Measurements from ENCODE around the gene SORBS1.

The SORBS1 gene

DNA sequence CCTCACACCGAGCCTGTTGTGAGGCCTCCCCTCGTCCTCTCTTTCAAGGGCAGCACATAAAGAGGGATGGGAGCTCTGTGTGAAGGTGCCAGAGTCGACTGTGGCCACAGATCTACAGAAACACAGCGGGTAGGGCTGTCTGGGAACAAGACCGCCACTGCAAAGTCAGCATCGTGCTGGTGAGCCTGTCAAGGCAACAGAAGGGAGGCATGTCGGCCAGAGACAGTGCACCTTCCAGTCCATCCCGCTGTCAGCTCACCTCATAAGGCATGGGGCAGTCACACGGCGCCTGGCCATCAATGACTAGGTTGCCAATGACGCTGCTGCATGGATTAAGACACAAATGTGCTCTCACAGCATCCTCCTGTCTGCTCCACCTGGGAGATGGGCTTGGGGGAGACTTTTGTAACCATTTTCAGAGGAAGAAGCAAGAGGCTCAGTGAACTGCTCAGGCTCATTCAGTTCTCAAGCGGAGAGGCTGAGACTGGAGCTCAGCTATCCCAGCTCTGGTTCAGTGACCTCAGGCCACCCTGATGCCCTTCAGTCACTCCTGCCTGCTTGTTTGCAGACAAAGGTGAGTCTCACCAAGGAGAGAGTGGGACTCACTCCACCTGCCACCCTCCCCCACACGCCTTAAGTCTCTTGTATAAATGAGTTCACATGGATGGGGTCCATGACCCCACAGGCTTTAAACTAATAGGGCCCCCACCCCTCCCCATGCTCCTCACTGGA, 125.5 kb downstream of the SORBS1 start:
- Histone ChIP-seq H3K4me1 (ENCODE audit: control insufficient read depth, insufficient read depth, low read length, poor library complexity, severe bottlenecking) (no peaks in the 10 kb centered on the region), H3K4me3 (ENCODE audit: extremely low read depth, insufficient read depth, low read length, poor library complexity, severe bottlenecking) (no peak overlapping the region), H3K36me3 (ENCODE audit: control insufficient read depth, insufficient read depth, low read length) (peaks cover 3% of the 10 kb centered on the region), H3K9me3 (ENCODE audit: control insufficient read depth, low read length) (no peaks in the 10 kb centered on the region), H3K27ac (ENCODE audit: low read depth, low read length, severe bottlenecking) (no peak overlapping the region)
- 95 to 97% methylated on average over 9 to 12 of the region's 13 CpGs for WGBS, 2 experiments (ENCODE audit: insufficient coverage in 2 of 2)

DNA sequence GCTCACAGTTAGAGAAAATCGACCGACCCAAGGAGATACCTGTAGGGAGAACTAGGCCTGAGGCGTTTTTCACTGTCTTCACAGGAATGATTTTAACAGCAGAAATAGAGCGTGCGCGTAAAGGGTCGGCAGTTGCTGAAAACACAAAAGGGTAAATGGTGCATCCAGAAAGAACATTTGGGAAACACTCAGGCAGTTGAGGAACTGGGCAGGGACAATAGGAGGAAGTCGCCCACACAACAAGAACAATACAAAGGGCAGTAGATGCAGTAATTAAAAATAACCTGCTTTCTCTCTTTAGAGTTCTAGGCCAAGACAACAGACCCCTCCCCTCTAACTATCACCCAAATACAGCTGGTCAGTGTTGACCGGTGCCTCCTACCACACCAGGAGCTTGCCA, 126.6 kb downstream of the SORBS1 start:
- Histone ChIP-seq H3K36me3 (ENCODE audit: control insufficient read depth, insufficient read depth, low read length) (peaks cover 3% of the 10 kb centered on the region), H3K4me1 (ENCODE audit: control insufficient read depth, insufficient read depth, low read length, poor library complexity, severe bottlenecking) (no peaks in the 10 kb centered on the region)
- WGBS, 2 experiments (ENCODE audit: insufficient coverage in 2 of 2): 90 to 95% methylated on average over 8 to 9 of the region's 9 CpGs

DNA sequence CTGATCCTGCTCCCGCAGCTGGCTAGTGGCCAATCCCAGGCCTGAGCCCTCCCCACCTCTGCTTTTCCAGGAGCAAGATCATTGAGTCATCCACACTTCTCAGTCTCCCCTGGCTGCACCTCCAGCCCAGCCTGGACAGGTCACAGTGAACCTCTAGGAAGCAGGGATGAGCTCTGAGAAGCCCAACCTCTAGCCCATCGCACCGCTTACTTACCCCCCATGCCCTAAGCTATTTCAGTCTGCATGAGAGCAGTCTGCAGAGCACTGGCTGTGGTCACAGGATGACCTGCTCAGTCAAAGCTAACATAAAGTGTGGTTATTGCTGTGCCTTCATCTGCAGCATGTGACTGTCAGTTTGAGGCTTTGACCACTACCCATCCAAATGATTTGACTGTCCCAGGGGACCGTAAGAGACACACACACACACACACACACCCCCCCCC, 129.2 kb downstream of the SORBS1 start:
- H3K27ac ChIP-seq (ENCODE audit: low read depth, low read length, severe bottlenecking): no peak overlapping the region
- peaks cover 3% of the 10 kb centered on the region for H3K36me3 ChIP-seq (ENCODE audit: control insufficient read depth, insufficient read depth, low read length)
- H3K4me3 ChIP-seq (ENCODE audit: extremely low read depth, insufficient read depth, low read length, poor library complexity, severe bottlenecking): no peak overlapping the region
- no peaks in the 10 kb centered on the region for H3K9me3 ChIP-seq (ENCODE audit: control insufficient read depth, low read length)
- 86 to 97% methylated on average over 3 of the region's 4 CpGs for WGBS, 2 experiments (ENCODE audit: insufficient coverage in 2 of 2)
- no peaks in the 10 kb centered on the region for H3K4me1 ChIP-seq (ENCODE audit: control insufficient read depth, insufficient read depth, low read length, poor library complexity, severe bottlenecking)

More for the DNA sequence above, 126.6 kb downstream of the SORBS1 start:
- Histone ChIP-seq H3K27ac (ENCODE audit: low read depth, low read length, severe bottlenecking) (no peak overlapping the region), H3K9me3 (ENCODE audit: control insufficient read depth, low read length) (no peaks in the 10 kb centered on the region), H3K4me3 (ENCODE audit: extremely low read depth, insufficient read depth, low read length, poor library complexity, severe bottlenecking) (no peak overlapping the region)

DNA sequence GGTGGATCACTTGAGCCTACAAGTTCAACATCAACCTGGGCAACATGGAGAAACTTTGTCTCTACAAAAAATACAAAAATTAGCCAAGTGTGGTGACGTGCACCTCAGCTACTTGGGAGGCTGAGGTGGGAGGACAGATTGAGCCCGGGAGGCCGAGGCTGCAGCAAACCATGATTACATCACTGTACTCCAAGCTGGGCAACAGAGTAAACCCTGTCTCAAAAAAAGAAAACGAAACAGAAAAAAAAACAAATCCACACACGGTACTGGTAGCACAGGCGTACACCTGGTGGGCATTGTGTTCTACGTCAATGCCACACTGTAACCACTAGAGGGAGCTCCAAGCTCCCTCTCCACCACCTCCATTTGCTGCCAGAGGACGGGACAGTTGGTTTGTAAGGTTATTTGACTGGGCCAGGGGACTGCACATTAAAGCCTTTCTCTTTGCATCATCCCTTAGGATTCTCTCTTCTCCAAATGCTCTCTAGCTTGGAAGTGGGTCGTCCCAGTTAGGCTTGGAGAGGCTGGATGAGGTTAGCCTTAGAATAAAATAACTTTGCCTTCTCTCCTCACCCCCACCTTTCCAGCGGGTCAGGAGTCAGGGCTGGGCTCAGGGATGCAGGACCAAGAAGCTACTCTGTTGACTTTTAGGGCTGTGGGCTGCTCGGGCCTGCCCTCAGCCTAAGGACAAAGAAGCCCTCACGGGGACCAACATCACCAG, 130.8 kb downstream of the SORBS1 start:
- H3K4me1 ChIP-seq (ENCODE audit: control insufficient read depth, insufficient read depth, low read length, poor library complexity, severe bottlenecking): no peaks in the 10 kb centered on the region
- peaks cover 3% of the 10 kb centered on the region for H3K36me3 ChIP-seq (ENCODE audit: control insufficient read depth, insufficient read depth, low read length)
- H3K27ac ChIP-seq (ENCODE audit: low read depth, low read length, severe bottlenecking): no peak overlapping the region
- WGBS, 2 experiments (ENCODE audit: insufficient coverage in 2 of 2): 35 to 49% methylated on average over 4 to 6 of the region's 12 CpGs
- no peaks in the 10 kb centered on the region for H3K9me3 ChIP-seq (ENCODE audit: control insufficient read depth, low read length)
- H3K4me3 ChIP-seq (ENCODE audit: extremely low read depth, insufficient read depth, low read length, poor library complexity, severe bottlenecking): no peak overlapping the region

DNA sequence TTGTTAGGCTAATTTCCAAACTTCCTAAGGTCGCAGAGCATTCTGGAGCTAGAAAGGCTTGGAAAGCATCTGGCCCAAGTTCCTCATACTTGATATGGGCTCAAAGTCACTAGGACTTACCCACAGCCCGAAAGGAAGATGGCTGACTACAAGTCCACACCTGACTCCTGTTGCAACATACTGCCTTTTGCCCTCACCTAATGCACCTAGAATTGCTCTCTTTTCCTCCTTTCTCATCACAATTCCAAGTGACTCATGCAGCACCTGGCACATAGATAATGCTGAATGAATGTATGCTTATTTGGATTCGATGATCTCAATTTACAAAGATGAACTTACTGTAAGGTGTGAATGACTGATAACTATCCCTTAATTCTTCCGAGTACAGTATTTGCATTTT, 131.5 kb downstream of the SORBS1 start:
- H3K4me1 ChIP-seq (ENCODE audit: control insufficient read depth, insufficient read depth, low read length, poor library complexity, severe bottlenecking): no peaks in the 10 kb centered on the region
- no peak overlapping the region for H3K4me3 ChIP-seq (ENCODE audit: extremely low read depth, insufficient read depth, low read length, poor library complexity, severe bottlenecking)

DNA sequence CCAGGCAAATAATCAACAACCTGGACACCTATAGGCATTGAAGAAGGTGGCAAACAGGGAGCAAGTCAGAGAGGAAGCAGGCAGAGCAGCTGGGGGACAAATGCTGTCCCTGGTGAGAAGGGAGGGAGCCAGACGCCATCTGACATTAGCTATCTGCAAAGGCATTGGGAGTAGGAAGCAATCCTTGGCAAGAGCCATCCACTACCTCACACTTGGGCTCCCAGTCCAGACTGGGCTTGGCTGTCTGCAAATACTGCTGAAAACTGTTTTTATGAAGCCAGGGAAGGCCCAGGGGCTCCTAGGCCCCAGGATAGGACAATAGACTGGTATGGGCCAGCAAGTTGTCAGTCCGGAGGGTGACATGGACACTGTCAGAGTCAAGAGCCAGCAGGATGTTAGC, 132.5 kb downstream of the SORBS1 start:
- Histone ChIP-seq H3K9me3 (ENCODE audit: control insufficient read depth, low read length) (no peaks in the 10 kb centered on the region), H3K4me1 (ENCODE audit: control insufficient read depth, insufficient read depth, low read length, poor library complexity, severe bottlenecking) (no peaks in the 10 kb centered on the region), H3K4me3 (ENCODE audit: extremely low read depth, insufficient read depth, low read length, poor library complexity, severe bottlenecking) (no peak overlapping the region), H3K27ac (ENCODE audit: low read depth, low read length, severe bottlenecking) (no peak overlapping the region), H3K36me3 (ENCODE audit: control insufficient read depth, insufficient read depth, low read length) (peaks cover 3% of the 10 kb centered on the region)
- WGBS, 2 experiments (ENCODE audit: insufficient coverage in 2 of 2): 80 to 90% methylated on average over 1 to 2 of the region's 2 CpGs

More for the DNA sequence above, 131.5 kb downstream of the SORBS1 start:
- peaks cover 3% of the 10 kb centered on the region for H3K36me3 ChIP-seq (ENCODE audit: control insufficient read depth, insufficient read depth, low read length)
- 87 to 89% methylated on average over 1 to 2 of the region's 4 CpGs for WGBS, 2 experiments (ENCODE audit: insufficient coverage in 2 of 2)
- no peaks in the 10 kb centered on the region for H3K9me3 ChIP-seq (ENCODE audit: control insufficient read depth, low read length)
- no peak overlapping the region for H3K27ac ChIP-seq (ENCODE audit: low read depth, low read length, severe bottlenecking)

DNA sequence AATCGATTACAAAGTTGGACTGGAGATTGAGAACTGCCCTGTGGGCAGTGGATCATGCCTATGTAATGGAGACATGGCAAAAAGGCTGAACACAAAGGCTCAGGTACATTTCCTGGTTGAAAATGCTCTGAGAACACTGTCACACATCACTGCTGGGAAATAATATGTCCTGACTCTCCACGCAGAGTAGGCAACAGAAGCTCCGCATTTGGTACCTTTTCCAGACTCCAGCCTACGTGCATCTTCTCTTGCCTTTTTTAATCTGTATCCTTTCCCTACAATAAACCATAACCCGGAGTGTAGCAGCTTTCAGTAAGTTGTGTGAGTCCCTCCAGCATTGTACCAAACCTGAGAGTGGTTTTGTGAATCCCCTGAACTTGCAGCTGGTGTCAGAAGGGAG, 134.7 kb downstream of the SORBS1 start:
- H3K27ac ChIP-seq (ENCODE audit: low read depth, low read length, severe bottlenecking): no peak overlapping the region
- no peaks in the 10 kb centered on the region for H3K4me1 ChIP-seq (ENCODE audit: control insufficient read depth, insufficient read depth, low read length, poor library complexity, severe bottlenecking)
- H3K36me3 ChIP-seq (ENCODE audit: control insufficient read depth, insufficient read depth, low read length): peaks cover 4% of the 10 kb centered on the region
- H3K9me3 ChIP-seq (ENCODE audit: control insufficient read depth, low read length): no peaks in the 10 kb centered on the region
- WGBS, 2 experiments (ENCODE audit: insufficient coverage in 2 of 2): 92 to 94% methylated on average over 4 of the region's 5 CpGs
- H3K4me3 ChIP-seq (ENCODE audit: extremely low read depth, insufficient read depth, low read length, poor library complexity, severe bottlenecking): no peak overlapping the region

DNA sequence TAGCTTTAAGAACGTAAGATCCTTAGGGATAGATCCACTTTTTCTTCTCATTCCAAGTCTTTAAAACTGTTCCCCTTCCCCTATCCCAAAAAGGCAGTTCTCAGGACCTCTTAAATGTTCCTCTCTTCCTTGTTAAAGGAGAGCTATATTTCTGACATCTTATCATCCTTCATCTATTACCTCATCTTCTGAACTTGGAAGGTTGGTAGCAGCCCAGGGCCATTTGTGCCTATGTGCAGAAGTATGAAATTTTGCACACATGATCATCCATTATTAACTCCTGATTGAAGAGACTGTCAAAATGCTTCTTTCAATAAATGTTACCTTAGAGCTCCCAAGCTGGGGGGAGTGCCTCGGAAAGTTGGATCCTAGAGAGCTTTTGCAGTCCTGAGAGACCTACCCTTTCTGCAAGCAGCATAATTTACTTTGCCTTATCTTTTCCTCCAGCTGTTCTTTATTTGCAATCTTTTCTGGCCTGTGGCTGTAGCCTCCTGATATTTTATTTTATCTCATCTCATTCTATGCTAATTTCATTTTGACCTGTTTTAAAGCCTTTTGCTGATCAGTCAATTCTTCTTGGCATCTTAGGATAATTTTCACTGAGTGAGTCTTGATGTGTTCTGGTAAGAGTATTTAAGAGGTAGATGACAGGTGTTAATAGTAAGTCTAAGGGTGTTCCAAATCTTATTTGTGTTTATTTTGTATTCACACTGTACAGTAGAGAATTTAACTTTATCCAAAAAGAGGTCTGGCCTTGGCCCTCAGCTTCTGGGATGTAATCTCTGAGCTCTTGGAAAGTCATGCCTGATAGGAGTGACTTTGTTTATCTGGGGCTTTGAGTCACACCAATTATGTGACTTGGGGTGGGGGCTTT, 135.3 kb downstream of the SORBS1 start:
- H3K27ac ChIP-seq (ENCODE audit: low read depth, low read length, severe bottlenecking): no peak overlapping the region
- WGBS, 2 experiments (ENCODE audit: insufficient coverage in 2 of 2): 91 to 97% methylated on average over 1 to 2 of the region's 2 CpGs
- no peaks in the 10 kb centered on the region for H3K9me3 ChIP-seq (ENCODE audit: control insufficient read depth, low read length)
- H3K36me3 ChIP-seq (ENCODE audit: control insufficient read depth, insufficient read depth, low read length): peaks cover 4% of the 10 kb centered on the region
- no peaks in the 10 kb centered on the region for H3K4me1 ChIP-seq (ENCODE audit: control insufficient read depth, insufficient read depth, low read length, poor library complexity, severe bottlenecking)
- no peak overlapping the region for H3K4me3 ChIP-seq (ENCODE audit: extremely low read depth, insufficient read depth, low read length, poor library complexity, severe bottlenecking)

DNA sequence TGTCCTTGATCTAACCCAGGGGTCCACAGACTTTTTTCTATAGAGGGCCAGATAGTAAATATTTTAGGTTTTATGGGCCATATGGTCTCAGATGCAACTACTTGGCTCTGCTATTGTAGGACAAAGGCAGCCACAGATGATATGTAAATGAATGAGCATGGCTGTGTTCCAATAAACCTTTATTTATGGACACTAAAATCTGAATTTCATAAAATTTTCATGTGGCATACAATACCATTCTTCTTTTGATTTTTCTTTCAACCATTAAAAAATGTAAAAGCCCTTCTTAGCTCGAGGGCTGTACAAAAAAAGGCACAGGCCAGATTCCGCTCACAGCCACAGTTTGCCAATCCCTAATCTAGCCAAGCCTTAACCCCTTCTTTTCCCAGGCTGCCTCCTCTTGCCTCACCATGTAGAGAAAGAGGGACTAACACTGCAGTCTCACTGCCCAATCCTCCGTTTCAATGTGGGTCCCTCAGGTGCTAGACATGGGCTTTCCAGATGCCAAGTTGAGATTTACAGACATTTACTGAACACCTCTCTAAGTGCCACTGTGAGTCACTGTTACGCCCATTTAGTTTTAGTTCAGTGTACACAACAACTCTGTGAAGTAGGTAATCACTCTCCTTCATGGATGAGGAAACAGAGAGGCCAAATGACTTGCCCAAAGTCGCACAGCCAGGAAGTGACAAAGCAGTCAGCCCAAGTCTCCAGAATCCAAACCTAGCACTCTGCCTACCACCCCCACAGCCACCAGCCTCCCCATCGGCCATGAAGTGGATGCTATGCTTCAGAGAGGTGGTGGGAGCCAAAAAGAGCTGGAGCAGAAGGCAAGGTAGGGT, 137.8 kb downstream of the SORBS1 start:
- Histone ChIP-seq H3K4me3 (ENCODE audit: extremely low read depth, insufficient read depth, low read length, poor library complexity, severe bottlenecking) (no peak overlapping the region), H3K9me3 (ENCODE audit: control insufficient read depth, low read length) (no peaks in the 10 kb centered on the region), H3K36me3 (ENCODE audit: control insufficient read depth, insufficient read depth, low read length) (peaks cover 4% of the 10 kb centered on the region), H3K4me1 (ENCODE audit: control insufficient read depth, insufficient read depth, low read length, poor library complexity, severe bottlenecking) (no peaks in the 10 kb centered on the region), H3K27ac (ENCODE audit: low read depth, low read length, severe bottlenecking) (no peak overlapping the region)
- WGBS, 2 experiments (ENCODE audit: insufficient coverage in 2 of 2): 91% methylated on average over 3 of the region's 6 CpGs

DNA sequence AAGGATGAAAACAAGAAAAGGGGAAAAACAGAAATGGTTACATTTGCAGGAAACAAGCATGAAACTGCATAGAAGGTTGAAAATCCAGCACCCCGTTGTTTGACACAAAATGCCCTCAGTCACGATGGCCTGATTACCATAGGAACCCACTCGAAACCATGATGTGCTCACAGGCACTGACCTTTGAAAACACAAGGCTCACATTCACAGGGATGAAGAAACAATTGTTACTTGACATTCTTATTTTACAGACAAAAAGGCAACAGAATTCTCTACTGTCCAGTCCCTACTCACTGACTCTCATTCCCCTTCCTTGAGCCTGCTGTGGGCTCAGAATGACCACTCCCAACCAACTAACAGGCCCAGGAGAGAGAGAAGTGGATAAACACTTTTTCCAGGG, 138.9 kb downstream of the SORBS1 start:
- no peaks in the 10 kb centered on the region for H3K4me1 ChIP-seq (ENCODE audit: control insufficient read depth, insufficient read depth, low read length, poor library complexity, severe bottlenecking)
- H3K36me3 ChIP-seq (ENCODE audit: control insufficient read depth, insufficient read depth, low read length): peaks cover 4% of the 10 kb centered on the region
- no peaks in the 10 kb centered on the region for H3K9me3 ChIP-seq (ENCODE audit: control insufficient read depth, low read length)
- WGBS, 2 experiments (ENCODE audit: insufficient coverage in 2 of 2): 83 to 100% methylated on average over 3 of the region's 3 CpGs
- no peak overlapping the region for H3K4me3 ChIP-seq (ENCODE audit: extremely low read depth, insufficient read depth, low read length, poor library complexity, severe bottlenecking)
- H3K27ac ChIP-seq (ENCODE audit: low read depth, low read length, severe bottlenecking): no peak overlapping the region
